Measurements from ENCODE around the gene ATP9B. TPM values are rescaled to one million over a fixed set of nuclear protein-coding genes. Genes with fewer than 3 reads are reported as not detected.

Gene ATP9B
- total RNA-seq, 1 donor from 2014 or later: 43.9 TPM

GRCh38 chr18:79300413-79300812, 231.2 kb downstream of the ATP9B start:
- DNase-seq (no peak), ATAC-seq (no peak)
- H3K36me3 ChIP-seq: peaks cover 33% of the 10 kb centered on the region
- no peak overlapping the region for H3K27ac ChIP-seq
- H3K4me1 ChIP-seq: no peaks in the 10 kb centered on the region
- intact Hi-C loops (cut with DNase I): no loop called here
- H3K27me3 ChIP-seq: no peaks in the 10 kb centered on the region
- H3K4me3 ChIP-seq: no peak overlapping the region
- no peaks in the 10 kb centered on the region for H3K9me3 ChIP-seq
- no peak for TF ChIP-seq CTCF (IDR thresholded peaks at IDR 0.05)

GRCh38 chr18:79302120-79302519, 232.9 kb downstream of the ATP9B start:
- intact Hi-C loops (cut with DNase I): no loop called here
- Histone ChIP-seq H3K4me1 (no peaks in the 10 kb centered on the region), H3K27me3 (no peaks in the 10 kb centered on the region), H3K9me3 (no peaks in the 10 kb centered on the region), H3K4me3 (no peak overlapping the region), H3K36me3 (peaks cover 48% of the 10 kb centered on the region), H3K27ac (no peak overlapping the region)
- DNase-seq (no peak), ATAC-seq (no peak)
- no peak for TF ChIP-seq CTCF (IDR thresholded peaks at IDR 0.05)

GRCh38 chr18:79305911-79306310, 236.7 kb downstream of the ATP9B start:
- Histone ChIP-seq H3K27me3 (no peaks in the 10 kb centered on the region), H3K9me3 (no peaks in the 10 kb centered on the region), H3K36me3 (peaks cover 51% of the 10 kb centered on the region), H3K27ac (no peak overlapping the region), H3K4me1 (no peaks in the 10 kb centered on the region), H3K4me3 (no peak overlapping the region)
- ATAC-seq: no peak
- no peak for TF ChIP-seq CTCF (IDR thresholded peaks at IDR 0.05)
- intact Hi-C loops (cut with DNase I): no loop called here
- no peak for DNase-seq

- Histone ChIP-seq H3K27ac (no peak overlapping the region), H3K27me3 (no peaks in the 10 kb centered on the region), H3K4me1 (no peaks in the 10 kb centered on the region), H3K9me3 (no peaks in the 10 kb centered on the region), H3K36me3 (peaks cover 38% of the 10 kb centered on the region), H3K4me3 (no peak overlapping the region)
- intact Hi-C loops (cut with DNase I): no loop called here
- no peak for TF ChIP-seq CTCF (IDR thresholded peaks at IDR 0.05)
- ATAC-seq (no peak), DNase-seq (no peak)
Measured at GRCh38 chr18:79309614-79310358, 240.6 kb downstream of the ATP9B start.

GRCh38 chr18:79314838-79315388, 245.7 kb downstream of the ATP9B start:
- no peak for DNase-seq

More at GRCh38 chr18:79314838-79315388, 245.7 kb downstream of the ATP9B start:
- Histone ChIP-seq H3K4me3 (no peak overlapping the region), H3K27ac (no peak overlapping the region), H3K9me3 (no peaks in the 10 kb centered on the region), H3K27me3 (no peaks in the 10 kb centered on the region), H3K36me3 (peaks cover 7% of the 10 kb centered on the region), H3K4me1 (no peaks in the 10 kb centered on the region)
- ATAC-seq: no peak
- intact Hi-C loops (cut with DNase I): no loop called here
- no peak for TF ChIP-seq CTCF (IDR thresholded peaks at IDR 0.05)

Data from upper lobe of right lung (tissue), 1 donor.